Keratinocyte (primary cell): ENCODE data around the gene LRIT3. TPM values are rescaled to one million over a fixed set of nuclear protein-coding genes. Genes with fewer than 3 reads are reported as not detected.

Source experiments
- DNase-seq: peaks from one replicate; pipeline ENCODE4 v3.0.0-alpha.2; 2011; ENCODE audit warnings: low read depth, missing footprints, low spot score
- FAIRE-seq: peaks from 2 replicates; lab custom pipeline; 2011; peaks lifted over from hg19 to GRCh38; lab: Jason Lieb, UNC
- H2AFZ ChIP-seq: 2 replicates; pipeline ENCODE4 v1.6.0; 2012; ENCODE audit warnings: low read length, control low read depth, inconsistent platforms; ENCODE audit not compliant: control insufficient read depth
- H3K27ac ChIP-seq: 2 replicates; pipeline ENCODE4 v1.5.1; 2011; ENCODE audit warnings: low read length; ENCODE audit not compliant: control insufficient read depth, insufficient read depth
- H3K27me3 ChIP-seq: 3 replicates; pipeline ENCODE4 v1.6.0; 2011; ENCODE audit warnings: low read length; ENCODE audit not compliant: control insufficient read depth, insufficient read depth; ENCODE audit errors: extremely low read depth
- H3K36me3 ChIP-seq, 2 experiments: 2 replicates in 1 of 2; 3 replicates in 1 of 2; pipeline ENCODE4 v1.5.1; 2011; ENCODE audit warnings: low read length in 2 of 2, mild to moderate bottlenecking in 1 of 2; ENCODE audit not compliant: control insufficient read depth in 2 of 2, insufficient read depth in 2 of 2; ENCODE audit errors: extremely low read depth in 1 of 2
- H3K4me1 ChIP-seq: 3 replicates; pipeline ENCODE4 v1.5.1; 2011; ENCODE audit warnings: low read length; ENCODE audit not compliant: control insufficient read depth, insufficient read depth; ENCODE audit errors: extremely low read depth
- H3K4me2 ChIP-seq: 3 replicates; pipeline ENCODE4 v1.6.0; 2011; ENCODE audit warnings: low read depth, low read length; ENCODE audit not compliant: control insufficient read depth, insufficient read depth; ENCODE audit errors: extremely low read depth
- H3K4me3 ChIP-seq, 3 experiments: fragments of 200-600 bp in 1 of 3; sonication (generic) in 1 of 3; 2 replicates in 2 of 3; 3 replicates in 1 of 3; pipeline ENCODE4 v1.5.1; 2011 to 2016; ENCODE audit warnings: low read length in 3 of 3, mild to moderate bottlenecking in 3 of 3, control low read depth in 2 of 3, inconsistent platforms in 1 of 3, low read depth in 1 of 3, mixed read lengths in 1 of 3, mixed run types in 1 of 3, moderate library complexity in 1 of 3; ENCODE audit not compliant: control insufficient read depth in 2 of 3, insufficient read depth in 2 of 3; ENCODE audit errors: extremely low read depth in 1 of 3
- H3K79me2 ChIP-seq: 2 replicates; pipeline ENCODE4 v1.6.0; 2012; ENCODE audit warnings: low read length; ENCODE audit not compliant: control insufficient read depth, insufficient read depth
- H3K9ac ChIP-seq: 3 replicates; pipeline ENCODE4 v1.6.0; 2011; ENCODE audit warnings: low read length; ENCODE audit not compliant: control insufficient read depth, insufficient read depth; ENCODE audit errors: extremely low read depth
- H3K9me1 ChIP-seq: 3 replicates; pipeline ENCODE4 v1.6.0; 2011; ENCODE audit warnings: low read length; ENCODE audit not compliant: control insufficient read depth, insufficient read depth; ENCODE audit errors: extremely low read depth
- H3K9me3 ChIP-seq: 2 replicates; pipeline ENCODE4 v1.5.1; 2012; ENCODE audit warnings: low read depth, low read length; ENCODE audit not compliant: control insufficient read depth
- H4K20me1 ChIP-seq: 3 replicates; pipeline ENCODE4 v1.6.0; 2011; ENCODE audit warnings: low read length; ENCODE audit not compliant: control insufficient read depth, insufficient read depth; ENCODE audit errors: extremely low read depth
- EZH2 ChIP-seq: IDR thresholded peaks from one replicate; pipeline ENCODE4 v1.6.1; 2012; ENCODE audit warnings: inconsistent platforms, mild to moderate bottlenecking, low read length, moderate library complexity
- dilution Hi-C: fragments of 300-500 bp; cut with MboI; formaldehyde crosslinking; loops from one replicate; pipeline ENCODE4 v1.7.0; 2020; ENCODE audit warnings: low sequenced_read_pairs; ENCODE audit not compliant: extremely low pct_ligation_motif_present
- polyA plus RNA-seq, 5 experiments: library from polyadenylated mRNA; depleted of rRNA in 3 of 5; stranded (reverse) in 3 of 5; stranded (forward) in 1 of 5; unstranded in 1 of 5; fragments of >200 nt; gene quantifications; 1 replicate in 1 of 5; 2 replicates in 3 of 5; 3 replicates in 1 of 5; pipeline versions ENCODE4 v1.2.1 to v1.2.3, GENCODE V29; 2011 to 2012; ENCODE audit warnings: missing spikeins in 2 of 5, low read depth in 1 of 5, low replicate concordance in 1 of 5
- TF ChIP-seq, protein P1 (sequence below), 3 experiments: IDR thresholded peaks in 1 of 3; conservative IDR thresholded peaks in 1 of 3; optimal IDR thresholded peaks in 1 of 3; 2 replicates in 2 of 3; 3 replicates in 1 of 3; pipeline versions ENCODE3 to v1.5.1; 2011; ENCODE audit warnings: low read length in 3 of 3, mild to moderate bottlenecking in 3 of 3, moderate library complexity in 2 of 3, control low read depth in 1 of 3, inconsistent platforms in 1 of 3; ENCODE audit not compliant: insufficient read depth in 2 of 3; ENCODE audit errors: extremely low read depth in 1 of 3

LRIT3 gene
- polyA plus RNA-seq, 1 donor (not counting 4 experiments of a cell fraction or from before 2014, with no cell fraction given) = 0.09 TPM

DNA sequence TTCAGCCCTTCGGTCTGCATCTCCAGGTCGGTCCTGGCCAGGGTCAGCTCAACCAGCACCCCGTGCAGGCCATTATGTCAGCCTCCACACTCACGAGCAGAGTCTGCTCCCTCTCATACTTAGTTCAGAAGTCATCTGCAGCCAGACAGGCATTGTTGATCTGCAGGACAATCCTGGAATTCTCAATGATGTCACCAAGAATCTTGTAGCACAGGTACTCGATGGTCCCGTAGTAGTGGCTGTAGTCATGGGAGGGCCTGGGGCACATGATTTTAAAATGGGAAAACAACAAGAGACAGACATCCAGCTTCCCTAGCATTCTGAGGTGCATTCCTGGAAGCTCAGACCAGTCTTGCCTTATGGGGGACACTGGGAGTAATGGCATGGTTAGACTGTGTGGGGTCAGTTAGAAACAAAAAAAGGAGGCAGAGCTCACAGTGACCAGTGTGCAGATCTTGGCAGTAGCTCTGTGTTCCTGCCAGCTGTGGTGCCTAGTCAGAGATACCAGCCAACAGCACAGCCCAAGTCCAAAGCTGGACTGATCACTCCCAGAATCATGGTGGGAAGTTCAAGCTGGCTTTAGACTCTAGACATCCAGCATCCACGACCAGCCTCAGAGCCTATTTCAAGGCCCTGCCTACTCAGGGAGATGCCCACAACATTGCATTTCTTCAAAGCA is 31.9 kb downstream of the LRIT3 start:
- no peak for TF ChIP-seq EZH2
- TF ChIP-seq, protein P1, sequence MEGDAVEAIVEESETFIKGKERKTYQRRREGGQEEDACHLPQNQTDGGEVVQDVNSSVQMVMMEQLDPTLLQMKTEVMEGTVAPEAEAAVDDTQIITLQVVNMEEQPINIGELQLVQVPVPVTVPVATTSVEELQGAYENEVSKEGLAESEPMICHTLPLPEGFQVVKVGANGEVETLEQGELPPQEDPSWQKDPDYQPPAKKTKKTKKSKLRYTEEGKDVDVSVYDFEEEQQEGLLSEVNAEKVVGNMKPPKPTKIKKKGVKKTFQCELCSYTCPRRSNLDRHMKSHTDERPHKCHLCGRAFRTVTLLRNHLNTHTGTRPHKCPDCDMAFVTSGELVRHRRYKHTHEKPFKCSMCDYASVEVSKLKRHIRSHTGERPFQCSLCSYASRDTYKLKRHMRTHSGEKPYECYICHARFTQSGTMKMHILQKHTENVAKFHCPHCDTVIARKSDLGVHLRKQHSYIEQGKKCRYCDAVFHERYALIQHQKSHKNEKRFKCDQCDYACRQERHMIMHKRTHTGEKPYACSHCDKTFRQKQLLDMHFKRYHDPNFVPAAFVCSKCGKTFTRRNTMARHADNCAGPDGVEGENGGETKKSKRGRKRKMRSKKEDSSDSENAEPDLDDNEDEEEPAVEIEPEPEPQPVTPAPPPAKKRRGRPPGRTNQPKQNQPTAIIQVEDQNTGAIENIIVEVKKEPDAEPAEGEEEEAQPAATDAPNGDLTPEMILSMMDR (optimal IDR thresholded peaks at IDR 0.05 in 1 of 3, IDR thresholded peaks at IDR 0.05 in 1 of 3, conservative IDR thresholded peaks at IDR 0.05 in 1 of 3; ENCODE audit: extremely low read depth in 1 of 3, insufficient read depth in 2 of 3, low read length in 3 of 3) = no peak
- H3K27ac ChIP-seq = no peak overlapping the region

DNA sequence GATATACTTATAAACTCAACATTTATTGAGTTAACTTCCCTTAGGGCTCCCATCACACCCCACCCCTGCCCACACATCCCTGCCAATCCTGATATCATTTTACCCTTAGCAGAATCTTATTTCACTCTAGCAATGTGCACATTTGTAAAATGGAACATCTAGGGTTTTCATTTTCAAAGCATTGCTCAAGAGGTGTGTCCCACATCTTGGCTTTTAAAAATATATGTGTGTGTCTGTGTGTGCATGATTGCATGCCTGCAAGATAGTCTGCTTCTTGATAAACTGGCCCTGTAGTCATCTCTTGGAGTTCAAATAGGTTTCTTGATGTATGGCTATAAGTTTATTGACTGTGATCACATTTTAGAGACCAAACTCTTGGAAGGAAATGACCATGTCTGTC is 38.4 kb downstream of the LRIT3 start:
- Histone ChIP-seq H3K27ac (no peak overlapping the region), H2AFZ (no peak overlapping the region), H3K4me2 (no peak overlapping the region), H3K9me1 (no peaks in the 10 kb centered on the region), H3K4me1 (no peaks in the 10 kb centered on the region), H3K9ac (no peak overlapping the region), H3K36me3 (no peaks in the 10 kb centered on the region), H3K27me3 (no peaks in the 10 kb centered on the region), H3K4me3 (no peak overlapping the region), H3K9me3 (no peaks in the 10 kb centered on the region), H3K79me2 (no peaks in the 10 kb centered on the region), H4K20me1 (no peaks in the 10 kb centered on the region)
- DNase-seq (no peak), FAIRE-seq (no peak)
- TF ChIP-seq, protein P1 (optimal IDR thresholded peaks at IDR 0.05 in 1 of 3, IDR thresholded peaks at IDR 0.05 in 1 of 3, conservative IDR thresholded peaks at IDR 0.05 in 1 of 3; ENCODE audit: extremely low read depth in 1 of 3, insufficient read depth in 2 of 3, low read length in 3 of 3) = no peak
- TF ChIP-seq EZH2 = no peak
- dilution Hi-C loops = no loop called here

More for the DNA sequence above, 31.9 kb downstream of the LRIT3 start:
- no peaks in the 10 kb centered on the region for H3K79me2 ChIP-seq
- H3K4me1 ChIP-seq = peaks cover 4% of the 10 kb centered on the region
- no peaks in the 10 kb centered on the region for H3K36me3 ChIP-seq
- H3K27me3 ChIP-seq = no peaks in the 10 kb centered on the region
- H3K4me3 ChIP-seq = no peak overlapping the region
- H3K4me2 ChIP-seq = no peak overlapping the region
- DNase-seq (no peak), FAIRE-seq (no peak)
- H4K20me1 ChIP-seq = no peaks in the 10 kb centered on the region
- H3K9me1 ChIP-seq = no peaks in the 10 kb centered on the region
- no peak overlapping the region for H2AFZ ChIP-seq
- dilution Hi-C loops = no loop called here
- H3K9me3 ChIP-seq = no peaks in the 10 kb centered on the region
- H3K9ac ChIP-seq = no peak overlapping the region
